GM13976 (cell line): Measurements from ENCODE around the gene PPIG.

Source experiments
- DNase-seq: peaks from one replicate; pipeline ENCODE4 v3.0.0; 2012; ENCODE audit warnings: low spot score
- CTCF ChIP-seq: IDR thresholded peaks from 2 replicates; pipeline ENCODE4 v1.5.1; 2012; ENCODE audit warnings: borderline replicate concordance, mild to moderate bottlenecking; ENCODE audit not compliant: insufficient read depth; ENCODE audit errors: extremely low read depth, missing control alignments, control extremely low read depth
- in situ Hi-C: fragments of 300-500 bp; cut with MboI; formaldehyde crosslinking; loops from one replicate; pipeline ENCODE4 v1.12.0; 2022; ENCODE audit warnings: low sequenced_read_pairs, mixed read lengths, inconsistent platforms; ENCODE audit not compliant: unreplicated experiment

PPIG gene

DNA sequence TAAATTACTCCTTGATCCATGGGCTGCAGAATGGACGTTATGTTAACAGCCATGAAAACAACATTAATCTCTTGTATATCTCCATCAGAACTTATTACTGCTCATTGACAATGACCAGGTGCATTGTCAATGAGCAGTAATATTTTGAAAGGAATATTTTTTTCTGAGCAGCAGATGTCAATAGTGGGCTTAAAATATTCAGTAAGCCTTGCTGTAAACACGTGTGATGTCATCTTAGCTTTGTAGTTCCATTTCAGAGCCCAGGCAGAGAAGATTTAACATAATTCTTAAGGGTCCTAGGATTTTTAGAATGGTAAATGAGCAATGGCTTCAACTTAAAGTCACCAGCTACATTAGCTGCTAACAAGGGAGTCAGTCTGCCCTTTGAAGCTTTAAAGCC, 83.4 kb downstream of the PPIG start:
- in situ Hi-C loops, result no loop called here
- TF ChIP-seq CTCF, result no peak
- no peak for DNase-seq

DNA sequence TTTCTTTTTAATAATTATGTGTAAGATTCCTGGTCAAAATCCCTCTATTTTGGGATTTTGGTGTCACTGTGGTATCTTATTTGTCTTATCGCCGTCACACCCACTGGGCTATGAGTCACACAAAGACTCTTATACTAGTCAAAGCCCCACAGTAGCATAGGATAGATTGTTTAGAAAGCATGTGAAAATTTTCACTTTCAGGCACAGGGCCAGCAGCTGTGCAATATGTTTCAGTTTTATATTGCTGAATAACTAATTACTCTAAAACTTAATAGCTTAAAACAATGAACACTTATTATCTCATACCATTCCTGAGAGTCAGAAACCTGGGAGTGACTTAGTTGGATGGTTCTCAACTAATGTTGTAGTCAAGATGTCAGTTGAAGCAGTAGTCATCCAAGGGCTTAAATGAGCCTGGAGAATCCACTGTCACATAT, 86.1 kb downstream of the PPIG start:
- in situ Hi-C loops, result no loop called here
- no peak for TF ChIP-seq CTCF
- no peak for DNase-seq

DNA sequence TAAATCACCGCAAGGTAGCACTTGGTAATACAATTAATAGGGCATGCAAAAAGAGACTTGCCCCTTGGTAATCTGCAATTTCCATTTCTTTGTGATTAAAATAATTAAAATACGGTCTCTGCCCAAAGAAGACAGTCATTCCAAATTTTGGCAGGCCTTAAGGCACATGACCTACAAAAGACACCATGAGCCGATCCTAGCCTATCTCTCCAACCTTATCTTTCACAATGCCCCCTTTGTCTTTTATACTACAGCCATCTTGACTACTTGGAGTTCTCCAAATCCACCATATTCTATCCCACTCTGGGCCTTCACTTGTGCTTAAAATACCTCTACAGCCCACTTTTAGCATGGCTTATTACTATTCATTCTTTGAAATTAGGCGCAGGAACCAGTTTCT, 86.8 kb downstream of the PPIG start:
- DNase-seq, result no peak
- TF ChIP-seq CTCF, result no peak
- in situ Hi-C loops, result no loop called here

DNA sequence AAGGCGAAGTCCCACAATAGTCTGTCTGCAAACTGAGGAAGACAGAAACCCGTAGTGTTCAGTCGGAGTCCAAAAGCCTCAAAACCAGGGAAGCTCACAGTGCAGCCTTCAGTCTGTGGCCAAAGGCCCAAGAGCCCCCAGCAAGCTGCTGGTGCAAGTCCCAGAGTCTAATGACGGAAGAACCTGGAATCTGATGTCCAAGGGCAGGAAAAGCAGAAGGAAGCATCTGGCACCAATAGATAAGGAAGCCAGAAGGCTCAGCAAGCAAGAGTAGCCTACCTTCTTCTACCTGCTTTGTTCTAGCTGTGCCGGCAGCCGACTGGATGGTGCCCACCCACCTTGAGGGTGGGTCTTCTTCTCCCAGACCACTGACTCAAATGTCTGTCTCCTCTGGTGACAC, 88.3 kb downstream of the PPIG start:
- no peak for DNase-seq
- no peak for TF ChIP-seq CTCF
- in situ Hi-C loops, result no loop called here

- TF ChIP-seq CTCF, result no peak
- in situ Hi-C loops, result no loop called here
- DNase-seq, result no peak
Measured at GRCh38 chr2:169673106-169673505, 89.0 kb downstream of the PPIG start.

DNA sequence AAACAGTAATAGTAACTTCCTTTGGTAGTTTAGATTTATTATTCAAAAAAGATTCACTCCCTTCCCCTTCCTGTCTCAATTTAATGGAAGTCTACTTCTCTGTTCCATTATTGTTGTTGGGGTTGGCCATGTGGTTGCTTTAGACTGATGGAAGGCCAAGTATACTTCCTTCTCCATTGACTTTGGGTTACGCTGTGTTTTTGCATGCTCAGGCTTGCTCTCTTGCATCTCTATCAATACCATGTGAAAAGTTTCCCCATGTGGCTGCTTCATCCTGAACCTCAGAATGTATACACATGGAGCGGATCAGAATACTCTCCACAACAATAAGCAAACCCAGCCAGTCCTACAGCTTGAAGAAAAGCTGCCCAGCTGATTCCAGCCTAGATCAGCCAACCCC, 89.8 kb downstream of the PPIG start:
- in situ Hi-C loops, result no loop called here
- no peak for TF ChIP-seq CTCF
- DNase-seq, result no peak

GRCh38 chr2:169676357-169676756, 92.2 kb downstream of the PPIG start:
- in situ Hi-C loops, result no loop called here
- DNase-seq, result no peak
- TF ChIP-seq CTCF, result peak; percentile 23
